Cerebellar nuclear complex (tissue), 1 donor: ENCODE results near the gene SPI1.

Source experiments
- DNase-seq, 2 experiments: peaks; one replicate each; lab custom pipeline; 2025; lab: John Stamatoyannopoulos, UW

SPI1 gene

GRCh38 chr11:47357985-47358730 lies 20.2 kb downstream of the SPI1 start:
- no peak for DNase-seq

GRCh38 chr11:47356998-47357329 lies 21.4 kb downstream of the SPI1 start:
- no peak for DNase-seq

GRCh38 chr11:47356129-47356997 lies 22.0 kb downstream of the SPI1 start:
- DNase-seq: no peak

- DNase-seq: peak; percentile 28 to 83
Measured at GRCh38 chr11:47355283-47356128, 22.8 kb downstream of the SPI1 start.

- no peak for DNase-seq
Measured at GRCh38 chr11:47354913-47355282, 23.4 kb downstream of the SPI1 start.

- DNase-seq: no peak
Measured at GRCh38 chr11:47353978-47354774, 24.2 kb downstream of the SPI1 start.

- no peak for DNase-seq
Measured at GRCh38 chr11:47352556-47352955, 25.8 kb downstream of the SPI1 start, which contains the start of gene MYBPC3. Gene MYBPC3 (minus strand): TSS chr11:47352702. CDS start chr11:47352647, 55 bp downstream.

GRCh38 chr11:47351156-47352126 lies 26.9 kb downstream of the SPI1 start:
- DNase-seq: no peak

- DNase-seq: no peak
Measured at GRCh38 chr11:47350315-47350714, 28.0 kb downstream of the SPI1 start.

GRCh38 chr11:47349521-47350095 lies 28.7 kb downstream of the SPI1 start:
- no peak for DNase-seq

- no peak for DNase-seq
Measured at GRCh38 chr11:47348859-47349258, 29.5 kb downstream of the SPI1 start.

- DNase-seq: no peak
Measured at GRCh38 chr11:47348131-47348802, 30.1 kb downstream of the SPI1 start.

GRCh38 chr11:47347137-47347536 lies 31.2 kb downstream of the SPI1 start:
- DNase-seq: no peak

GRCh38 chr11:47345890-47346563 lies 32.3 kb downstream of the SPI1 start:
- DNase-seq: no peak

- DNase-seq: no peak
Measured at GRCh38 chr11:47342854-47343253, 35.5 kb downstream of the SPI1 start.

- DNase-seq: no peak
Measured at GRCh38 chr11:47342036-47342803, 36.1 kb downstream of the SPI1 start.

GRCh38 chr11:47340980-47341775 lies 37.2 kb downstream of the SPI1 start:
- no peak for DNase-seq
